HepG2 (cell line): ENCODE data around the gene C5AR1. TPM values are rescaled to one million over a fixed set of nuclear protein-coding genes. Genes with fewer than 3 reads are reported as not detected.

ENCODE experiments used
- ATAC-seq: fragments of 200-7000 bp; cut with Tn5 transposase; 3 replicates; pipeline ENCODE4 v1.9.1; 2020; ENCODE audit warnings: mild to moderate bottlenecking, moderate library complexity
- BruUV-seq: library from RNA; stranded (reverse); fragments of 400-500 nt; replicated peaks from 2 replicates; lab custom pipeline; 2021; lab: Mats Ljungman, UMichigan
- CTCF ChIA-PET: fragments of 300-600 bp; formaldehyde crosslinking; extraction: SDS; loops from one replicate; lab custom pipeline; 2021; ENCODE audit warnings: low total read pairs, inconsistent platforms, low intra/inter-chr PET ratio; lab: Yijun Ruan, JAX
- POLR2A ChIA-PET: fragments of 350-600 bp; sonication (Branson Sonifier 250); formaldehyde crosslinking; loops from one replicate; lab custom pipeline; 2020; ENCODE audit warnings: antibody characterized with exemption, inconsistent platforms; lab: Yijun Ruan, JAX
- DNase-seq: peaks from one replicate; pipeline ENCODE4 v3.0.0-alpha.2; 2015; ENCODE audit warnings: low spot score
- FAIRE-seq: peaks from 3 replicates; lab custom pipeline; 2011; peaks lifted over from hg19 to GRCh38; lab: Jason Lieb, UNC
- H2AFZ ChIP-seq: one replicate; pipeline ENCODE4 v1.6.1; 2011; ENCODE audit warnings: low read length, inconsistent platforms
- H3K27ac ChIP-seq: fragments of 300-600 bp; 3 replicates; pipeline ENCODE4 v1.8.0; 2011; ENCODE audit warnings: mixed run types, mild to moderate bottlenecking, mixed read lengths, low read length, inconsistent platforms; ENCODE audit not compliant: insufficient read depth; ENCODE audit errors: extremely low read length
- H3K27me3 ChIP-seq, 2 experiments: fragments of 200-600 bp in 1 of 2; 2 replicates in 1 of 2; 3 replicates in 1 of 2; pipeline versions ENCODE4 v1.6.0 to v1.8.0; 2011; ENCODE audit warnings: low read length in 2 of 2, mild to moderate bottlenecking in 2 of 2, moderate library complexity in 2 of 2, inconsistent platforms in 1 of 2; ENCODE audit not compliant: insufficient read depth in 2 of 2, control insufficient read depth in 1 of 2
- H3K36me3 ChIP-seq, 2 experiments: fragments of 200-600 bp in 1 of 2; replicated peaks in 1 of 2; 2 replicates in 1 of 2; 3 replicates in 1 of 2; pipeline versions ENCODE4 v1.5.1 to v1.8.0; 2011; ENCODE audit warnings: low read length in 2 of 2, inconsistent platforms in 1 of 2; ENCODE audit not compliant: insufficient read depth in 2 of 2, control insufficient read depth in 1 of 2
- H3K4me1 ChIP-seq: 2 replicates; pipeline ENCODE4 v1.5.1; 2012; ENCODE audit warnings: low read length, inconsistent platforms; ENCODE audit not compliant: insufficient read depth
- H3K4me2 ChIP-seq: 2 replicates; pipeline ENCODE4 v1.6.0; 2011; ENCODE audit warnings: low read depth, low read length, inconsistent platforms
- H3K4me3 ChIP-seq, 3 experiments: fragments of 200-600 bp in 1 of 3; sonication (generic), shearing (Covaris generic) in 1 of 3; replicated peaks in 1 of 3; 2 replicates each; pipeline ENCODE4 v1.5.1; 2011 to 2016; ENCODE audit warnings: low read length in 3 of 3, inconsistent platforms in 2 of 3, low read depth in 2 of 3, mild to moderate bottlenecking in 2 of 3, control low read depth in 1 of 3, mixed read lengths in 1 of 3; ENCODE audit not compliant: insufficient read depth in 1 of 3
- H3K79me2 ChIP-seq: one replicate; pipeline ENCODE4 v1.6.1; 2011; ENCODE audit warnings: low read length, inconsistent platforms; ENCODE audit not compliant: insufficient read depth
- H3K9ac ChIP-seq: 2 replicates; pipeline ENCODE4 v1.6.0; 2011; ENCODE audit warnings: mild to moderate bottlenecking, low read depth, low read length, inconsistent platforms; ENCODE audit not compliant: insufficient read depth
- H3K9me3 ChIP-seq: 2 replicates; pipeline ENCODE4 v1.5.1; 2012; ENCODE audit warnings: mild to moderate bottlenecking, low read length
- H4K20me1 ChIP-seq: 2 replicates; pipeline ENCODE4 v1.6.0; 2011; ENCODE audit warnings: inconsistent platforms, mild to moderate bottlenecking, low read length, moderate library complexity; ENCODE audit not compliant: insufficient read depth
- TEAD3 ChIP-seq: optimal IDR thresholded peaks from 2 replicates; pipeline ENCODE3; 2016; ENCODE audit warnings: borderline replicate concordance
- ZBTB26 ChIP-seq: IDR thresholded peaks from 2 replicates; pipeline ENCODE4 v1.6.1; 2016; ENCODE audit warnings: missing compliant biosample characterization, missing genetic modification reagents, borderline replicate concordance
- ZNF225 ChIP-seq: sonication (generic); formaldehyde crosslinking; IDR thresholded peaks from 2 replicates; pipeline ENCODE4 v1.4.0; 2020; ENCODE audit warnings: mild to moderate bottlenecking, missing genetic modification reagents
- ZNF335 ChIP-seq: sonication (generic); formaldehyde crosslinking; IDR thresholded peaks from 2 replicates; pipeline ENCODE4 v1.4.0; 2020; ENCODE audit warnings: missing genetic modification reagents
- WGBS: methylation state at CpG from one replicate; pipeline ENCODE4 v1.1.6; 2017; ENCODE audit warnings: low lambda C conversion rate; 5-methylcytosine and 5-hydroxymethylcytosine counted together
- in situ Hi-C: cut with HindIII; loops from 2 replicates; pipeline ENCODE4 v1.10.0; 2017; ENCODE audit warnings: low pct_unique_long_range_greater_than_20kb; ENCODE audit not compliant: extremely low pct_ligation_motif_present
- intact Hi-C: fragments of 100-400 bp; cut with micrococcal nuclease; formaldehyde crosslinking; loops from one replicate; pipeline ENCODE4 v1.10.0; 2022; ENCODE audit not compliant: unreplicated experiment
- polyA plus RNA-seq, 8 experiments: library from polyadenylated mRNA; depleted of rRNA in 3 of 8; stranded (reverse) in 7 of 8; unstranded in 1 of 8; fragments of >200 nt; fragmentation: Illumina TruSeq in 4 of 8; extraction: Trizol in 4 of 8; gene quantifications; 2 replicates each; pipeline versions ENCODE4 v1.2.1 to v1.2.3, GENCODE V29; 2011 to 2016; ENCODE audit warnings: low read depth in 4 of 8, missing spikeins in 1 of 8, mixed read lengths in 1 of 8; ENCODE audit not compliant: insufficient read depth in 1 of 8
- total RNA-seq, 5 experiments: library from RNA; depleted of rRNA; stranded (reverse); fragments of >200 nt; fragmentation: Illumina TruSeq; extraction: Trizol; gene quantifications; 2 replicates each; pipeline ENCODE4 v1.2.3, GENCODE V29; 2016; ENCODE audit warnings: low read depth in 1 of 5
- TF ChIP-seq, protein P1 (sequence below): IDR thresholded peaks from 2 replicates; pipeline ENCODE4 v1.6.1; 2016; ENCODE audit warnings: mild to moderate bottlenecking, missing biosample characterization, missing genetic modification reagents

Gene C5AR1
- total and polyA plus RNA-seq, 2 of the 13 experiments (the other 11 are each of a cell fraction or from before 2014, with no cell fraction given): 0.07 to 1.6 TPM

DNA sequence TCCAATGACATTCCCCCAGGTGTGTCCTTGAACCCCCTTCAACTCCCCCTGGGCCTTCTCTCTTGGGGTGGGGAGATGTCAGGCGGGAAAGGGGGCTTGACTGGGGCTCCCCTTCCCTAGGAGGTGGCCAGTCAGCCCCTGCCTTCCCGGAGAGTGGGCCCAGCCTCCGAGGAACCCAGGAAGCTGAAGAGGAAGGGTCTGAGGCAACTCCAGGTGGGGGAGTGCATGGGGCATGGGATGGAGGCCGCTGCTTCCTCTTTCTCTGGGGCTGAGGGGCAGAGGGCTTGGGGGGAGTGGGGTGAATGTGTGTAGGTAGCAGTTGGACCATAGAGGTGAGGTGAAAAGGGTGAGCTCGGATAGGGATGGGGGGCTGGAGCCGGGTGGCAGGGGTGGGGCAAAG lies 37.7 kb upstream of the C5AR1 start:
- BruUV-seq: no TSS peak
- no peak for DNase-seq

More for the DNA sequence above, 37.7 kb upstream of the C5AR1 start:
- no peak overlapping the region for H3K27ac ChIP-seq
- no peaks in the 10 kb centered on the region for H3K79me2 ChIP-seq
- no peak for TF ChIP-seq ZNF335 (CRISPR knock-in tag)
- TF ChIP-seq, protein P1, sequence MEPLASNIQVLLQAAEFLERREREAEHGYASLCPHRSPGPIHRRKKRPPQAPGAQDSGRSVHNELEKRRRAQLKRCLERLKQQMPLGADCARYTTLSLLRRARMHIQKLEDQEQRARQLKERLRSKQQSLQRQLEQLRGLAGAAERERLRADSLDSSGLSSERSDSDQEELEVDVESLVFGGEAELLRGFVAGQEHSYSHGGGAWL (CRISPR knock-in tag): no peak
- TF ChIP-seq ZNF225: no peak
- TF ChIP-seq ZBTB26: no peak
- TF ChIP-seq TEAD3 (CRISPR knock-in tag): no peak
- H3K4me3 ChIP-seq: no peak overlapping the region
- H3K36me3 ChIP-seq: peaks cover 8 to 22% of the 10 kb centered on the region in 2 experiments; a peak in 4 of 5 replicates
- H4K20me1 ChIP-seq: peaks cover 3% of the 10 kb centered on the region; the same call in 1 of the 2 replicates
- peaks cover 24% of the 10 kb centered on the region for H3K4me1 ChIP-seq
- POLR2A ChIA-PET: interaction anchor here (1.1 kb wide), 1 partner anchor 15 kb away, joined by 4 read pairs; no protein-coding TSS in a partner anchor
- CTCF ChIA-PET: no interaction called here
- no peaks in the 10 kb centered on the region for H3K9me3 ChIP-seq
- H3K4me2 ChIP-seq: no peak overlapping the region
- no peak overlapping the region for H3K9ac ChIP-seq
- in situ Hi-C loops (no loop called here), intact Hi-C loops (no loop called here)
- 92% methylated on average over 6 of the region's 6 CpGs for WGBS
- no peaks in the 10 kb centered on the region for H3K27me3 ChIP-seq
- ATAC-seq (no peak), FAIRE-seq (no peak)
- no peak overlapping the region for H2AFZ ChIP-seq
